Esophagus squamous epithelium (tissue), 4 donors: ENCODE results near the gene HS6ST1.

Experiments used
- POLR2A ChIP-seq, 4 donors: fragments of 450-650 bp; IDR thresholded peaks; one replicate each; pipeline ENCODE4 v1.6.1; 2017; ENCODE audit warnings: antibody characterized with exemption in 4 of 4, mild to moderate bottlenecking in 4 of 4, moderate library complexity in 3 of 4
- TF ChIP-seq, protein P1 (sequence below), 6 experiments: fragments of 450-650 bp in 4 of 6; fragments of 200-600 bp in 2 of 6; sonication (generic) in 2 of 6; IDR thresholded peaks; one replicate each; pipeline ENCODE4 v1.5.1; 2016 to 2019; ENCODE audit warnings: antibody characterized with exemption in 6 of 6, mild to moderate bottlenecking in 4 of 6, moderate library complexity in 4 of 6

DNA sequence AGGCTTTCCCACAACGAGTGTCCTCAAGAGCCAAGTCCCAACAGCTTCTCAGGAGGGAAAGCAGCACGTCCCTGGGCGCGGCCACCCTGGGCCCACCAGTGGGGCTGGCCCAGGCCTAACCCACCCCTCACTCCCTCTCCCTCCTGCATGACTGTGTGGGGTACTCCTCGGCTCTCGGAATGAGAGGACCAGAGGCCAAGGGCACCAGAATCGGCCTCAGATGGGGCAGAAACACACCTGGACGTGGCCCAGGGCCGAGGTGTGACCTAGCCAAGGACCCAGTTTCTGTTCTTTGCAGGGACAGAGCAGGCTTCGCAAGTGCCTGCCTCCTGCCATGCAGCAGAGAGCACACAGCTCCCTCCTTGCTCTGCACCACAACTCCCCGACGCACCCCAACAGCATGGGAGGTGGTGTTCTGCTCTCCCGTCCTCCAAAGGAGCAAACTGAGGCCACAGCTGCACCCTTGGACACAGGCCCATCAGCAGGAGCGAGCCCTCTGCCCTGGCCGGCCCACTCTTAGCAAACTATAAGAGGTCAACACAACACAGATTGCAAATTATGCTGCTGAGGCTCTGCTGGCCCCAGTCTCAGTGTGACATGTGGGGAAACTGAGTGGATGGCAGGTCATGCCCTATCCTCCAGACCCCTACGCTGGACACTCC lies 19.7 kb downstream of the HS6ST1 start:
- TF ChIP-seq, protein P1, sequence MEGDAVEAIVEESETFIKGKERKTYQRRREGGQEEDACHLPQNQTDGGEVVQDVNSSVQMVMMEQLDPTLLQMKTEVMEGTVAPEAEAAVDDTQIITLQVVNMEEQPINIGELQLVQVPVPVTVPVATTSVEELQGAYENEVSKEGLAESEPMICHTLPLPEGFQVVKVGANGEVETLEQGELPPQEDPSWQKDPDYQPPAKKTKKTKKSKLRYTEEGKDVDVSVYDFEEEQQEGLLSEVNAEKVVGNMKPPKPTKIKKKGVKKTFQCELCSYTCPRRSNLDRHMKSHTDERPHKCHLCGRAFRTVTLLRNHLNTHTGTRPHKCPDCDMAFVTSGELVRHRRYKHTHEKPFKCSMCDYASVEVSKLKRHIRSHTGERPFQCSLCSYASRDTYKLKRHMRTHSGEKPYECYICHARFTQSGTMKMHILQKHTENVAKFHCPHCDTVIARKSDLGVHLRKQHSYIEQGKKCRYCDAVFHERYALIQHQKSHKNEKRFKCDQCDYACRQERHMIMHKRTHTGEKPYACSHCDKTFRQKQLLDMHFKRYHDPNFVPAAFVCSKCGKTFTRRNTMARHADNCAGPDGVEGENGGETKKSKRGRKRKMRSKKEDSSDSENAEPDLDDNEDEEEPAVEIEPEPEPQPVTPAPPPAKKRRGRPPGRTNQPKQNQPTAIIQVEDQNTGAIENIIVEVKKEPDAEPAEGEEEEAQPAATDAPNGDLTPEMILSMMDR (IDR thresholded peaks at IDR 0.05) = no peak
- no peak for TF ChIP-seq POLR2A (IDR thresholded peaks at IDR 0.05)
